ENCODE results near the gene SLC25A38.

Gene SLC25A38

GRCh38 chr3:39443530-39443929, 60.4 kb downstream of the SLC25A38 start:
- Histone ChIP-seq H3K27ac (ENCODE audit: low read depth, low read length) (no peak overlapping the region), H3K9me2 (replicated peaks; ENCODE audit: control insufficient read depth, low read length) (no peaks in the 10 kb centered on the region), H3K36me3 (ENCODE audit: control insufficient read depth, low read length) (no peaks in the 10 kb centered on the region), H3K27me3 (ENCODE audit: control insufficient read depth, low read length) (peaks cover 9% of the 10 kb centered on the region), H3K9me3 (ENCODE audit: control insufficient read depth, insufficient read depth, low read length) (no peaks in the 10 kb centered on the region), H3K4me3 (ENCODE audit: low read length) (no peak overlapping the region), H3F3A (ENCODE audit: control insufficient read depth, insufficient read depth) (no peaks in the 10 kb centered on the region), H3K4me1 (ENCODE audit: control insufficient read depth, low read length) (no peaks in the 10 kb centered on the region), H4K20me1 (ENCODE audit: control insufficient read depth, insufficient read depth, low read depth, low read length) (no peaks in the 10 kb centered on the region), H3K4me2 (ENCODE audit: low read length) (no peak overlapping the region), H3K79me2 (ENCODE audit: control insufficient read depth, low read length) (no peaks in the 10 kb centered on the region)
- TF ChIP-seq EZH2phosphoT487 (IDR thresholded peaks at IDR 0.05; ENCODE audit: borderline replicate concordance, low read length), result no peak
- TF ChIP-seq, protein P1, sequence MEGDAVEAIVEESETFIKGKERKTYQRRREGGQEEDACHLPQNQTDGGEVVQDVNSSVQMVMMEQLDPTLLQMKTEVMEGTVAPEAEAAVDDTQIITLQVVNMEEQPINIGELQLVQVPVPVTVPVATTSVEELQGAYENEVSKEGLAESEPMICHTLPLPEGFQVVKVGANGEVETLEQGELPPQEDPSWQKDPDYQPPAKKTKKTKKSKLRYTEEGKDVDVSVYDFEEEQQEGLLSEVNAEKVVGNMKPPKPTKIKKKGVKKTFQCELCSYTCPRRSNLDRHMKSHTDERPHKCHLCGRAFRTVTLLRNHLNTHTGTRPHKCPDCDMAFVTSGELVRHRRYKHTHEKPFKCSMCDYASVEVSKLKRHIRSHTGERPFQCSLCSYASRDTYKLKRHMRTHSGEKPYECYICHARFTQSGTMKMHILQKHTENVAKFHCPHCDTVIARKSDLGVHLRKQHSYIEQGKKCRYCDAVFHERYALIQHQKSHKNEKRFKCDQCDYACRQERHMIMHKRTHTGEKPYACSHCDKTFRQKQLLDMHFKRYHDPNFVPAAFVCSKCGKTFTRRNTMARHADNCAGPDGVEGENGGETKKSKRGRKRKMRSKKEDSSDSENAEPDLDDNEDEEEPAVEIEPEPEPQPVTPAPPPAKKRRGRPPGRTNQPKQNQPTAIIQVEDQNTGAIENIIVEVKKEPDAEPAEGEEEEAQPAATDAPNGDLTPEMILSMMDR (IDR thresholded peaks at IDR 0.05; ENCODE audit: low read depth, low read length, poor library complexity, severe bottlenecking), result no peak

DNA sequence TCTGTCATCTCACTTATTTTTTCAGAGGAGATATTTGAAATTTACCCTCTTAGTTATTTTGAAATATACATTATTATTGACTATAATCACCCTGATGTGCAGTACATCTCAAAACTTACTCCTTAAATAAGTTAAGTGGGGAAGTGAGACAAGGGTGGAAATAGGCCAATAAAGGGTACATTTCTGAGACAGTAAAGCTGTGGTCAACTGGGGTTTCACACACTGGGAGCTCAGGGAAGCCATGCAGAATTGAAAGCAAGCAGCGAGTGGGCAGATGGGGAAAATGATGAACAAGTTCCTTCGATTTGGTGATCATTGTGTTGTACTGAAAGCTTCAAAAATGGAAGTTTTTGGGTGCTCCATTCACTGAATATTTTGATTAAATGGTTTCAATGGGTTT, 62.8 kb downstream of the SLC25A38 start:
- no peaks in the 10 kb centered on the region for H4K20me1 ChIP-seq (ENCODE audit: control insufficient read depth, insufficient read depth, low read depth, low read length)
- H3K27ac ChIP-seq (ENCODE audit: low read depth, low read length), result no peak overlapping the region
- no peaks in the 10 kb centered on the region for H3K79me2 ChIP-seq (ENCODE audit: control insufficient read depth, low read length)
- no peaks in the 10 kb centered on the region for H3K9me3 ChIP-seq (ENCODE audit: control insufficient read depth, insufficient read depth, low read length)
- H3K4me1 ChIP-seq (ENCODE audit: control insufficient read depth, low read length), result no peaks in the 10 kb centered on the region
- H3K9me2 ChIP-seq (replicated peaks; ENCODE audit: control insufficient read depth, low read length), result no peaks in the 10 kb centered on the region
- H3K4me3 ChIP-seq (ENCODE audit: low read length), result no peak overlapping the region
- H3K27me3 ChIP-seq (ENCODE audit: control insufficient read depth, low read length), result peaks cover 9% of the 10 kb centered on the region
- H3F3A ChIP-seq (ENCODE audit: control insufficient read depth, insufficient read depth), result no peaks in the 10 kb centered on the region
- no peaks in the 10 kb centered on the region for H3K36me3 ChIP-seq (ENCODE audit: control insufficient read depth, low read length)
- no peak overlapping the region for H3K4me2 ChIP-seq (ENCODE audit: low read length)
- TF ChIP-seq, protein P1 (IDR thresholded peaks at IDR 0.05; ENCODE audit: low read depth, low read length, poor library complexity, severe bottlenecking), result no peak
- no peak for TF ChIP-seq EZH2phosphoT487 (IDR thresholded peaks at IDR 0.05; ENCODE audit: borderline replicate concordance, low read length)

- no peaks in the 10 kb centered on the region for H3K4me1 ChIP-seq (ENCODE audit: control insufficient read depth, low read length)
- no peaks in the 10 kb centered on the region for H3K9me2 ChIP-seq (replicated peaks; ENCODE audit: control insufficient read depth, low read length)
- peaks cover 9% of the 10 kb centered on the region for H3K27me3 ChIP-seq (ENCODE audit: control insufficient read depth, low read length)
- no peaks in the 10 kb centered on the region for H3K79me2 ChIP-seq (ENCODE audit: control insufficient read depth, low read length)
- H3K9me3 ChIP-seq (ENCODE audit: control insufficient read depth, insufficient read depth, low read length), result no peaks in the 10 kb centered on the region
- H3K4me2 ChIP-seq (ENCODE audit: low read length), result no peak overlapping the region
- no peak overlapping the region for H3K4me3 ChIP-seq (ENCODE audit: low read length)
- no peaks in the 10 kb centered on the region for H3F3A ChIP-seq (ENCODE audit: control insufficient read depth, insufficient read depth)
- TF ChIP-seq, protein P1 (IDR thresholded peaks at IDR 0.05; ENCODE audit: low read depth, low read length, poor library complexity, severe bottlenecking), result no peak
- no peak for TF ChIP-seq EZH2phosphoT487 (IDR thresholded peaks at IDR 0.05; ENCODE audit: borderline replicate concordance, low read length)
- H4K20me1 ChIP-seq (ENCODE audit: control insufficient read depth, insufficient read depth, low read depth, low read length), result no peaks in the 10 kb centered on the region
- no peak overlapping the region for H3K27ac ChIP-seq (ENCODE audit: low read depth, low read length)
- H3K36me3 ChIP-seq (ENCODE audit: control insufficient read depth, low read length), result no peaks in the 10 kb centered on the region
These were observed 63.3 kb downstream of the SLC25A38 start for GRCh38 chr3:39446444-39446843.
